OCI-M2 (cell line): ENCODE data around the gene IQCM.
"Not testable (repeated sequence)": the region's sequence is repeated elsewhere in the genome, so short reads cannot be mapped to it uniquely, and the experiment has no call there.

Experiments
- DNase-seq: peaks from one replicate; lab custom pipeline; 2025; ENCODE audit not compliant: unreplicated experiment; lab: John Stamatoyannopoulos, UW

IQCM gene

DNA sequence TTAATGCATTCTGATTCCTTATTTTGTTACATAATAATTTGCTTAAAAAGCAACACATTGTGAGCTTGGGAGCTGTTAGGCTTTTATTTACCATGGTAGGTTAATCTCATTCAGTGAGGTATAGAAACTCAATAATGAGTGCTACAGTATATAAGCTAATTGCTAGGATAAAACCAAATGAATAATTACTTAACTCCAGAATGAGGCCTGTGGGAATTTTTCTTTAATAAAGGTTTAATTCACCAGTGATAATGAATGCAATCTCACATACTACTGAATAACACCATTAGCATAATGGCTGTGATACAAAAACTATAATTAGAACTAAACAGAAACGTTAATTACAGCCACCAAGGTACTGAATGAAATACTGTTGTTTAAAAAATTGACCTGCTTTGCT, 326.3 kb downstream of the IQCM start:
- DNase-seq = no peak

GRCh38 chr4:149486861-149487260, 328.8 kb downstream of the IQCM start:
- DNase-seq = no peak

GRCh38 chr4:149468669-149469068, 347.0 kb downstream of the IQCM start:
- DNase-seq = not testable (repeated sequence)

DNA sequence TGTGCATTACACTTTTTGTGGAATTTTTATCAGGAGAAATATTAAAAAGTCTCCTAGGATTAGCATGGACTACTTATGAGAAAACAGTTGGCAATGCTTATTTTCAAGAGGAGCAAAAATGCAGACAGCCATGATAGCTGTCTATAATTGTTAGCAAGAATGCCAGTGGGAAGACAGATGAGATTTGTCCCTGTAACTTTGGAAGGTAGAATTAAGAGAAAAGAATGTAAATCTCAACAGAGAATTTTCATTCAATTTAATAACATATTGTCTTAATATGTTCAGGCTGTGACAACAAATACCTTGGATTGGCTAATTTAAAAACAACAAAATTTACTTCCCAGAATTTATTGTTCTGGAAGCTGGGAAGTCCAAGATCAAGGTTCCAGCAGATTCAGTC, 349.2 kb downstream of the IQCM start:
- no peak for DNase-seq

- no peak for DNase-seq
These were observed 349.7 kb downstream of the IQCM start for GRCh38 chr4:149465955-149466354.

DNA sequence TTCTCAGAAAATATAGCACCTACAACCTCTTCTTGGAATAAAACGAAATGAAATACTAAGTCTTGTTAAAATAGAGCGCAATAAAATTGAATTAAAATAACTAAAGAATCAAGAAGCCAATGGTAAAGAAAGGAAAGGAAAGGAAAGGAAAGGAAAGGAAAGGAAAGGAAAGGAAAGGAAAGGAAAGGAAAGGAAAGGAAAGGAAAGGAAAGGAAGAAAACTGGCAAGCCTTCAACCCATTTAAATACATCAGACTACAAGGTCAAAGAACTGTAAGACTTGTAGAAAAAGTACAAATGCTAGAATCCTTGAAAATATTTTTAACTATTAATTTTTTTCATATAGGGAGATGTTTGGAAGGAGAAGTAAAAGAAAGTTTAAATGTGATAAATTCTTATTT, 372.1 kb downstream of the IQCM start:
- no peak for DNase-seq

DNA sequence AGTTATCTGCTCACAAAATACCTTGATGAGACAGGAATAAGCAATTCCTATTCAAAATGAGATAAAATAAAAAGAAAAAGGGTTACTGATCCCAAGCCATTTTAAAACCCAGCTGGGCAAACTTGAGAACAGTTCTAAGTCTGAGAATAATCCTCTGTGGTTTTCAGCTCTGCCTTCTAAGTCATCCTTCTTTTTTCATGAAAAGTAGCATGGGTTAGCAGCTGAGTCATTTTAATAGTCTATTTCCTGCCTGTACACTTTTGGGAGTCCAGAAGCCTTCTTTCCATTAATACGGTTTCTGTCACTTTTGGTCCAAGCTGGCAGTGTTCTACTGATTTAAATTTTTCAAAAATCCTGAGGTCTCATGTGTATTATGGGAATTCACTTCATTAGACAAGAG, 374.3 kb downstream of the IQCM start:
- DNase-seq = no peak

- no peak for DNase-seq
These were observed 389.2 kb downstream of the IQCM start for GRCh38 chr4:149426461-149426860.

- DNase-seq = no peak
These were observed 406.1 kb downstream of the IQCM start for GRCh38 chr4:149409555-149409962.

DNA sequence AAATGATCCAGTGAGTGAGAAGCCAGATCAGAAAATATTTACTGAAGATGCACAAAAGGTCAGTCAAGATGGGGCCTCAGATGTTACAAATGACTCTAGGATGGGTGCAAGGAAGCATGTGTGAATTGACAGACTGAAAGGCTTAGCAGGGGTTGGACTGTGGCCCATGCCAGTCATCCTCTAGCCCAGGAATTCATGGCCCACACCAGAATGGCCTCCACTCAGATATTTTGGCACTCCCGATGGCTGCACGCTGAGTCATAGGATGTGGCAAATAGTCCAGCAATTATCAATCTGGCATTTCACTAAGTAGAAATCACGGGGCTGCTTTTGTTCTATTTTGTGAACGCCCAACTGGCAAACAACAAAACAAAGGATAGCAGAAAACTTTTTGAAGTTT, 406.5 kb downstream of the IQCM start:
- no peak for DNase-seq

DNA sequence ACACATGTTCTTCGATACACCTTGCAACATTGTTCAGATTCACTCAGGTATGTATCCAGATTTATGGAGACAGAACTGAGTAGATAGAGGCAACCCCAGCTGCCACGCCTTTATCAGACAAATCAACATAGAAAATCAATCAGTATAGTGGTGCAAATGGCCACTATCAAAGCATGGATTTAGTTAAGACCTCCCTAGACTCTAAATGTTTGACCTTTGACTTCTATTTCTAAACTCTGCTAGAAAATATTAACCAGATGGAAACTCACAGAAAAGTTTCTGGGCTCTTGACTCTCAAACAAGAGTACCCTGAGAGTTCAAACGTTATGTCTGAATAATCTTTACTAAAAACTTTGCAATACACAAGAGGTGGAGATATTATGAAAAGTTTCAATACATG, 411.5 kb downstream of the IQCM start:
- no peak for DNase-seq

DNA sequence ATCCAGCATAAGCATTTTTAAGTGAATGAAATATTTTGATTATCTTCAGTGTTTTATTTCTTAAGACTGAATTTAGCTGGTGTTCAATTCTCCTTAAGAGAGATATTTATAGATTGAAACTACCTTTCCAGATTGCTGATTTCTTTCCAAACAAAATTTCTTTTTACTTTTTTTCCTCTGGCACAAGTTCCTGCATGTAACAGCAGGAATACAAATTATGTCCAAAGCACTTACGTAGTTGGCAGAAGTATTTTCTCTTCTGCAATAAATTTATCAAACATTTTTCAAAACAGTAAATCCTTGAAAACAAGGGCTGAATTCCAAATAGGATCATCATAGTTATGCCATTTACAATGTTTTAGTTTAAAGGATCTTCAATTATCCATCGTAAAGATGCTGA, 412.6 kb downstream of the IQCM start:
- DNase-seq = no peak

GRCh38 chr4:149398993-149399392, 416.6 kb downstream of the IQCM start:
- DNase-seq = no peak

DNA sequence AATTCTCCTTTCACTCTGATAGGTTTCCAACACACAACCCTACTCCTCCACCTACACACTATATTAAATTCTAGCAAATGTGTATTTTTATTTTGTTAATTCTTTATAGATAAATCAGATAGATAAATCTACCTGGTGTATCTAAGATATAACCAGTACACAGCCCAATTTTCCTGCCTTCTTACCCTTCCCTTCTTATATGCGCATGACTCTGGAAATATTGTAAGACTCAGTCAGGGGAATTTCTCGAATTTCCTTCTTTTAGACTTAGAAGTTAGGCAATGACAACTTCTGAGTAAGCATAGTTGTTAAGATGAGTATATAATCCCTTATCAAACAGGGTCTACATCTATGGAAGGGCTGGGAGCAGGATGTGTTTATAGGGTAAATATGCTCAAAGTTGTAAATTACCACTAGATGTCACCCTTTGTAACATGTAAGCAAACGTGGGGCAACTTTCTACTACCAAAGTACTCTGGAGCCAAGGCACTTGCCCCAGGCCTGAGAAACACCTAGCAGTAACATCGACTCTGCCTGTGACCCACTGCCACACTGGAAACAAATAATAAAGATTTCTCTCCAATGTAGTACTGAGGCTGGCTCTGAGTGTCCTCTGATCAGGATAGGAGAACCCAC, 444.7 kb downstream of the IQCM start:
- DNase-seq = no peak

DNA sequence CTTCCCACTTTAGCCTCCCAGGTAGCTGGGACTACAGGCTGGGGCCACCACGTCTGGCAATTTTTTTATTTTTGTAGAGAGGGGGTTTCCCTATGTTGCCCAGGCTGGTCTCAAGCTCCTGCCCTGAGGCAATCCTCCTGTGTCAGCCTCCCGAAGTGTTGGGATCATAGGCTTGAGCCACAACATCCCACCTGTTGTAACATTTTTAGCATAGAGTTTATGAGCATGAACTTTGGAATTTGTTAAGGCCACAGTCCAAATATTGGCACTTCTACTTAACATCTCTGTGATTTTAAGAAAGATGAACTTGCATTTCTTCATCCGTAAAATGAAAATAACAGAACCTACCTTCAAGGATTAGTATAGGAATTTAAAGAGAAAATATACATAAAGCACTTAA, 445.6 kb downstream of the IQCM start:
- no peak for DNase-seq

GRCh38 chr4:149353241-149353640, 462.4 kb downstream of the IQCM start:
- DNase-seq = no peak

GRCh38 chr4:149349541-149349940, 466.1 kb downstream of the IQCM start:
- DNase-seq = no peak

DNA sequence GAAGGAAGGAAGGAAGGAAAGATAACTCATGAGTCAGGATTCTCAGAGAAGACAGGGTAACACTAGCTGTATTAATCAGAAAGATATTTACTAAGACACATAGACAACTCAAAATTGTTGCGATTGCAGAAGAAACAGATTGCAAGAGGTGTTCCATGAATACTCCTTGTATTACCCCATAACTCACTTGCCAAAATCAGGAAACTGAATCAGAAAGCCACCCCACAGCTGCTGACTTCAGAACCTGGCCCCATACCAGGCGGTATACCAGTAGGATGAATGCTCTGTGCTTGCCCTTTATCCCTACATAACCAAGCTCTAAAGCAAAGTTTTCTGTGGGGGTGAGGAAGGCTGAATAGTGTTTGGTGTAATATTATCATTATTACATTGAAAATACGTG, 468.5 kb downstream of the IQCM start:
- no peak for DNase-seq

GRCh38 chr4:149345424-149345823, 470.2 kb downstream of the IQCM start:
- no peak for DNase-seq

- DNase-seq = no peak
These were observed 471.2 kb downstream of the IQCM start for GRCh38 chr4:149344436-149344835.

DNA sequence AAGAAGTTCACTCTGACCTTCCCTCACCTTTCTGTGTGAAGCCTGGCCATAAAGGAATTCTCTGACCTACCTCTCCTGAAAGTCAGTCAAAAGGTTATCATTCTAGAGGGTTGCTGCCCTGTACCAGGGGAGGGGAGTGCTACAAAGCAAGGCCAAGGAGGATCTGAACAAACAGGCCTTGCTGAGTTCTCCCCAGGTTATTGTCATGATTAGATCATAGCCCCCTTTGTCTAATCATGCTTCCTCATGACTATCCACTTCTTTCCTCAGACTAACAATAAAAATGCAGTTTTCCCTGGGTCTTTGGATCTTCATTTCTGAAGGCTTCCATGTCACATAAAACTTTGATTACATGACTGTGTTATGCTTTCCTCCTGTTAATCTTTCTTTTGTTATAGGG, 472.0 kb downstream of the IQCM start:
- no peak for DNase-seq

DNA sequence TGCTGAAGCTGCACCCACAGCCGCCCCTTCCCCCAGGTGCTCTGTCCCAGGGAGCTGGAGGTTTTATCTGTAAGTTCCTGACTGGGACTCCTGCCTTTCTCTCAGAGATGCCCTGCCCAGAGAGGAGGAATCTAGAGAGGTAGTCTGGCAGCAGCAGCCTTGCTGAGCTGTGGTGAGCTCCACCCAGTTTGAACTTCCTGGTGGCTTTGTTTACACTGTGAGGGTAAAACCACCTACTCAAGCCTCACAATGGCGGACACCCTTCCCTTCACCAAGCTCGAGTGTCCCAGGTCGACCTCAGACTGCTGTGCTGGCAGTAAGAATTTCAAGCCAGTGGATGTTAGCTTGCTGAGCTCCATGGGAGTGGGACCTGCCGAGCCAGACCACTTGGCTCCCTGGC, 474.5 kb downstream of the IQCM start:
- not testable (repeated sequence) for DNase-seq

DNA sequence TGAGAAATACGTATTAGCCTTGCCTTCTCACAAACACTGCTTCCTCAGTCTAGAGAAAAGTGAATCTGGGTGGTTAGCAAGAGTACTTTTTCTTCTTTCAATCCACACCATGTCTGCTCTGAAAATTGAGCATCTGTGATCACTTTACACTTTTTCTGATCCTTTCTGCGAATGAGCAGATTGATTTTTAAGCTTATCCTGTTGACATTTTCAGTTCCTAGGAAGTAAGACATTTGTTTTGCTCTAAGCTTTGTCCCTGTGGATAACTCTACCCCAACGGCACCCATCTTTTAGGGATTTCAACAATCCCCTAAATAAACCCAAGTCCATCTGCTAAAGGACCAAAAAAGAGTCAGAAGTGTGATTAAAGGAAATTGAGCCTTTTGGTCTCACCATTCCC, 487.5 kb downstream of the IQCM start:
- DNase-seq = no peak

DNA sequence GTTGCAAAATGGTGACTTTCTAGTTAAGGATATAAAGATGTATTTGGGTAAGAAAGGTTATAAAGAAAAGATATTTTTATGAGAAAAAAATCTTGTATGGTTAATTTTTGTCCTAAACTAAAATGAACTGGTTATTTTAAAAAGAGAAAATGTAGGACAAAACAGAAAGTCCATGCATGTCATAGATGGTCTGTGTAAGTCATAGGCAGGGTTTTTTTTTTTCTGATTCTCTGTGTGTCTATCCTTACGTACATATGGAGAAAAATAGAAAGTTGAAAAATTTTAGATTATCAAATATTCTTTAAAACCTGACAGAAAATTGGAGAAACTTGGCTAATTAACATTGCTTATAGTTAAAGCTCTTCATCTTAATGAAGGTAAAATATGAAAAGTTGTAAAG, 493.4 kb downstream of the IQCM start:
- DNase-seq = no peak
